K562 (cell line): ENCODE measurements around the gene MARCHF3. TPM values are rescaled to one million over a fixed set of nuclear protein-coding genes. Genes with fewer than 3 reads are reported as not detected.

Source experiments
- CHD7 ChIP-seq: fragments of 200-600 bp; sonication (generic); IDR thresholded peaks from one replicate; pipeline ENCODE4 v1.6.1; 2012; ENCODE audit warnings: mild to moderate bottlenecking, low read depth, low read length, inconsistent platforms
- GTF2E2 ChIP-seq: fragments of 200-800 bp; sonication (Bioruptor generic); IDR thresholded peaks from 2 replicates; pipeline ENCODE4 v1.6.1; 2016; ENCODE audit warnings: missing genetic modification characterization, missing compliant biosample characterization
- ILK ChIP-seq: fragments of 450-650 bp; IDR thresholded peaks from 2 replicates; pipeline ENCODE4 v1.6.1; 2016; ENCODE audit warnings: missing genetic modification characterization, low read depth, mild to moderate bottlenecking, missing compliant biosample characterization, moderate library complexity, borderline replicate concordance
- TFAP4 ChIP-seq: sonication (generic); formaldehyde crosslinking; IDR thresholded peaks from 2 replicates; pipeline ENCODE4 v1.8.0; 2022; ENCODE audit warnings: missing genetic modification reagents, mild to moderate bottlenecking, moderate library complexity, borderline replicate concordance
- USF1 ChIP-seq: sonication (generic); formaldehyde crosslinking; IDR thresholded peaks from 2 replicates; pipeline ENCODE4 v1.9.0; 2022; ENCODE audit warnings: mild to moderate bottlenecking, missing genetic modification reagents
- ZBTB11 ChIP-seq, 3 experiments: fragments of 200-800 bp in 1 of 3; fragments of 250-450 bp in 1 of 3; fragments of 450-650 bp in 1 of 3; sonication (Bioruptor Pico) in 1 of 3; sonication (Bioruptor generic) in 1 of 3; formaldehyde crosslinking in 1 of 3; IDR thresholded peaks; 2 replicates each; pipeline versions ENCODE4 v1.6.1 to v1.8.0; 2016 to 2022; ENCODE audit warnings: mild to moderate bottlenecking in 2 of 3, missing genetic modification characterization in 2 of 3, missing compliant biosample characterization in 1 of 3, moderate library complexity in 1 of 3
- ZNF75A ChIP-seq: fragments of 450-650 bp; formaldehyde crosslinking; IDR thresholded peaks from 2 replicates; pipeline ENCODE4 v1.4.0; 2020; ENCODE audit warnings: mild to moderate bottlenecking
- polyA plus RNA-seq, 8 experiments: library from polyadenylated mRNA; depleted of rRNA in 4 of 8; stranded (reverse) in 5 of 8; unstranded in 3 of 8; fragments of >200 nt; fragmentation: Nextera tagmentation in 2 of 8; fragmentation: Illumina TruSeq in 1 of 8; extraction: Ambion mirVana in 2 of 8; extraction: Trizol in 1 of 8; gene quantifications; 2 replicates each; pipeline versions ENCODE4 v1.2.1 to v1.2.3, GENCODE V29; 2011 to 2014; ENCODE audit warnings: inconsistent platforms in 1 of 8, missing spikeins in 1 of 8
- total RNA-seq, 7 experiments: library from RNA; depleted of rRNA in 6 of 7; stranded (reverse); fragments of >200 nt in 6 of 7; fragmentation: Illumina TruSeq in 2 of 7; extraction: Trizol in 2 of 7; gene quantifications; 2 replicates each; pipeline versions ENCODE4 v1.2.1 to v1.2.3, GENCODE V29; 2011 to 2021; ENCODE audit warnings: low replicate concordance in 1 of 7

MARCHF3 gene
- total and polyA plus RNA-seq, 9 of the 15 experiments (the other 6 are each of a cell fraction or from before 2014, with no cell fraction given), result 5.6 to 37.4 (median 16.5) TPM

- TF ChIP-seq CHD7 (no peak), GTF2E2 (tag) (peak; percentile 14; the same call in 1 of the 2 replicates), USF1 (CRISPR knock-in tag) (0 out of 2 replicates have a peak, but pooled peaks have one; percentile 4), TFAP4 (CRISPR knock-in tag) (peak; percentile 53; the same call in 1 of the 2 replicates), ILK (tag) (no peak), ZNF75A (CRISPR knock-in tag) (no peak), ZBTB11 (CRISPR knock-in tag; IDR thresholded peaks at IDR 0.05) (0 out of 6 replicates have a peak, but pooled peaks of 1 of the 3 experiments have one; percentile 7)
Observed at GRCh38 chr5:127031147-127031862, 947 bp upstream of the MARCHF3 start (continued).
